Caco-2 (cell line): ENCODE data around the gene ERC2. TPM values are rescaled to one million over a fixed set of nuclear protein-coding genes. Genes with fewer than 3 reads are reported as not detected.

ENCODE experiments used
- BruUV-seq: library from RNA; stranded (reverse); fragments of 400-500 nt; replicated peaks from 2 replicates; lab custom pipeline; 2021; lab: Mats Ljungman, UMichigan
- CTCF ChIA-PET: fragments of 300-600 bp; sonication (Branson Sonifier 250); formaldehyde crosslinking; loops from one replicate; lab custom pipeline; 2022; ENCODE audit warnings: antibody characterized with exemption; lab: Charles Lee
- POLR2A ChIA-PET: fragments of 300-600 bp; sonication (Branson Sonifier 250); formaldehyde crosslinking; loops from one replicate; lab custom pipeline; 2022; ENCODE audit warnings: antibody characterized with exemption; lab: Charles Lee
- DNase-seq, 2 experiments: peaks; one replicate each; pipeline versions ENCODE4 v3.0.0 to v3.0.0-alpha.2; 2020 to 2022
- H3K27me3 ChIP-seq: replicated peaks from 2 replicates; pipeline ENCODE4 v1.6.0; 2011; ENCODE audit warnings: low read length; ENCODE audit not compliant: control insufficient read depth, insufficient read depth
- H3K36me3 ChIP-seq: 2 replicates; pipeline ENCODE4 v1.5.1; 2011; ENCODE audit warnings: low read length; ENCODE audit not compliant: control insufficient read depth, insufficient read depth
- H3K4me1 ChIP-seq: fragments of 250-450 bp; sonication (Bioruptor Pico); 2 replicates; pipeline ENCODE4 v1.5.1; 2020; ENCODE audit warnings: mild to moderate bottlenecking
- H3K4me3 ChIP-seq: 2 replicates; pipeline ENCODE4 v1.5.1; 2011; ENCODE audit warnings: low read depth, mild to moderate bottlenecking, control low read depth, low read length
- H3K9me3 ChIP-seq: fragments of 250-450 bp; sonication (Bioruptor Pico); 2 replicates; pipeline ENCODE4 v1.5.1; 2020; ENCODE audit warnings: mild to moderate bottlenecking, moderate library complexity
- H3K27ac Mint-ChIP-seq: one replicate; pipeline ENCODE4 v1.8.0; 2022; ENCODE audit warnings: mixed read lengths; ENCODE audit not compliant: unreplicated experiment
- H3K27me3 Mint-ChIP-seq: one replicate; pipeline ENCODE4 v1.8.0; 2022; ENCODE audit warnings: mixed read lengths; ENCODE audit not compliant: insufficient read depth, unreplicated experiment
- H3K36me3 Mint-ChIP-seq: one replicate; pipeline ENCODE4 v1.8.0; 2022; ENCODE audit warnings: mild to moderate bottlenecking, mixed read lengths; ENCODE audit not compliant: insufficient read depth, unreplicated experiment
- H3K4me1 Mint-ChIP-seq: one replicate; pipeline ENCODE4 v1.8.0; 2022; ENCODE audit warnings: low read depth, mixed read lengths; ENCODE audit not compliant: unreplicated experiment
- H3K4me3 Mint-ChIP-seq: one replicate; pipeline ENCODE4 v1.8.0; 2022; ENCODE audit warnings: mild to moderate bottlenecking, moderate library complexity, mixed read lengths; ENCODE audit not compliant: unreplicated experiment
- H3K9me3 Mint-ChIP-seq: one replicate; pipeline ENCODE4 v1.8.0; 2022; ENCODE audit warnings: mixed read lengths; ENCODE audit not compliant: unreplicated experiment
- CTCF ChIP-seq, 2 experiments: fragments of 200-600 bp in 1 of 2; IDR thresholded peaks; 1 replicate in 1 of 2; 2 replicates in 1 of 2; pipeline versions ENCODE4 v1.5.1 to v1.8.0; 2011 to 2022; ENCODE audit warnings: antibody characterized with exemption in 1 of 2, control low read depth in 1 of 2, inconsistent platforms in 1 of 2, low read depth in 1 of 2, low read length in 1 of 2, mild to moderate bottlenecking in 1 of 2, moderate library complexity in 1 of 2; ENCODE audit not compliant: insufficient read depth in 1 of 2, severe bottlenecking in 1 of 2, unreplicated experiment in 1 of 2
- intact Hi-C: fragments of 100-400 bp; cut with micrococcal nuclease; formaldehyde crosslinking; loops from one replicate; pipeline ENCODE4 v1.10.0; 2022; ENCODE audit not compliant: unreplicated experiment
- total RNA-seq: library from RNA; stranded (reverse); gene quantifications from 2 replicates; pipeline ENCODE4 v1.2.3, GENCODE V29; 2022

Gene ERC2
- total RNA-seq, 1 experiment from 2014 or later = 0.54 TPM

- H3K4me3 ChIP-seq = no peak overlapping the region
- no peak for DNase-seq
- Mint-ChIP-seq H3K4me3 (no peak overlapping the region), H3K9me3 (no peaks in the 10 kb centered on the region), H3K27ac (no peak overlapping the region), H3K36me3 (no peaks in the 10 kb centered on the region), H3K27me3 (no peaks in the 10 kb centered on the region), H3K4me1 (no peaks in the 10 kb centered on the region)
- BruUV-seq = no TSS peak
- ChIA-PET POLR2A (no interaction called here), CTCF (no interaction called here)
- intact Hi-C loops = no loop called here
- no peaks in the 10 kb centered on the region for H3K4me1 ChIP-seq
- no peak for TF ChIP-seq CTCF (IDR thresholded peaks at IDR 0.05; ENCODE audit: insufficient read depth in 1 of 2, low read depth in 1 of 2, low read length in 1 of 2, severe bottlenecking in 1 of 2, unreplicated experiment in 1 of 2)
- H3K27me3 ChIP-seq = no peaks in the 10 kb centered on the region
- no peaks in the 10 kb centered on the region for H3K9me3 ChIP-seq
- no peaks in the 10 kb centered on the region for H3K36me3 ChIP-seq
These were observed 463.0 kb downstream of the ERC2 start for GRCh38 chr3:56005196-56005805.

- TF ChIP-seq CTCF (IDR thresholded peaks at IDR 0.05; ENCODE audit: insufficient read depth in 1 of 2, low read depth in 1 of 2, low read length in 1 of 2, severe bottlenecking in 1 of 2, unreplicated experiment in 1 of 2) = no peak
- Histone ChIP-seq H3K4me1 (no peaks in the 10 kb centered on the region), H3K27me3 (no peaks in the 10 kb centered on the region), H3K9me3 (no peaks in the 10 kb centered on the region), H3K36me3 (no peaks in the 10 kb centered on the region), H3K4me3 (no peak overlapping the region)
- Mint-ChIP-seq H3K36me3 (no peaks in the 10 kb centered on the region), H3K4me3 (no peak overlapping the region), H3K27me3 (no peaks in the 10 kb centered on the region), H3K27ac (no peak overlapping the region), H3K4me1 (no peaks in the 10 kb centered on the region), H3K9me3 (no peaks in the 10 kb centered on the region)
- ChIA-PET CTCF (interaction anchor here (0.7 kb wide), 1 partner anchor 12 kb away, joined by 4 read pairs; no protein-coding TSS in a partner anchor), POLR2A (no interaction called here)
- intact Hi-C loops = no loop called here
- no peak for DNase-seq
- no TSS peak for BruUV-seq
These were observed 465.1 kb downstream of the ERC2 start for GRCh38 chr3:56003129-56003528.

- Mint-ChIP-seq H3K27me3 (no peaks in the 10 kb centered on the region), H3K36me3 (no peaks in the 10 kb centered on the region), H3K4me3 (no peak overlapping the region), H3K9me3 (no peaks in the 10 kb centered on the region), H3K27ac (no peak overlapping the region), H3K4me1 (no peaks in the 10 kb centered on the region)
- ChIA-PET POLR2A (no interaction called here), CTCF (no interaction called here)
- TF ChIP-seq CTCF (IDR thresholded peaks at IDR 0.05; ENCODE audit: insufficient read depth in 1 of 2, low read depth in 1 of 2, low read length in 1 of 2, severe bottlenecking in 1 of 2, unreplicated experiment in 1 of 2) = no peak
- Histone ChIP-seq H3K27me3 (no peaks in the 10 kb centered on the region), H3K9me3 (no peaks in the 10 kb centered on the region), H3K4me1 (no peaks in the 10 kb centered on the region), H3K36me3 (no peaks in the 10 kb centered on the region), H3K4me3 (no peak overlapping the region)
- intact Hi-C loops = no loop called here
- BruUV-seq = no TSS peak
- no peak for DNase-seq
These were observed 466.3 kb downstream of the ERC2 start for GRCh38 chr3:56001991-56002390.
